DMS53 treated with DMSO at 0.1 percent for 48 hours (cell line): ENCODE results near the gene ICOS.
"Not testable (repeated sequence)": the region's sequence is repeated elsewhere in the genome, so short reads cannot be mapped to it uniquely, and the experiment has no call there.

Experiments used
- DNase-seq: peaks from one replicate; lab custom pipeline; 2025; ENCODE audit not compliant: unreplicated experiment; lab: John Stamatoyannopoulos, UW

The ICOS gene

DNA sequence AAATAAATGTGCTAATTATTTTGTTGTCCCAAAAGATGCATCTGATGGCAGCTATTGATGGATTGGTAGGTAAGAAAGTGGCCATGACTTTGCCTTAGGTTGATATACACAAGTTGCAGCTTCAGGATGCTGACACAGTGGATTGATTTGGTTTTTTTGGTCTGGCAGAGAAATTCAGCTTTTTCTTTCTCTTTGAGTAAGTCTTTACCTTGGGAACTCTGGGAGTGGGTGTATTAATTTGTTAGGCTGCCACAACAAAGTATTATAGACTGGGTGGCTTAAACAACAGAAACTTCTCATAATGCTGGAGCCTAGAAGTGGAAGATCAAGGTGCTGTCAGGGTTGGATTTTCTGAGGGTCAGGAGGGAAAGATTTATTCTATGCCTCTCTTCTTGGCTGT, 19.8 kb upstream of the ICOS start:
- DNase-seq, result no peak

DNA sequence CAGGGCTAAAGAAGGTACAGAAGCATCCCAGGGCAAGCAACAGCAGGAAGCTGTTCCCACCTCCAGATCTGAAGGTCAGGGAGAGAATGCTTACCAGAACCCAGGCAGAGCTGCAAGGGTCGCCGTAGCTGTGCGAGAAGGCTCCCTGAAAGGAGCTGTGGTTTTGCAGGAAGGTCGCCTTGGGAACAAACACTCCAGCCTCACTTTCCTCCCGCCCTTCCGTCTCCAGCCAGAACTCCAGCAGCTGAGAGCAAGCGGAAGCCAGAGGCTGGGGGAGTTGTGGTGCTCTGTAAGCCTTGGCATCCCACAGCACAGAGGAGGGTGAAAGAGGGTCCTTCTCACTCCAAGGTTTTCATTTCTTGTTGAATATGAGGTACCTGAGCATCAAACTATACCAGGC, 18.3 kb upstream of the ICOS start:
- no peak for DNase-seq

DNA sequence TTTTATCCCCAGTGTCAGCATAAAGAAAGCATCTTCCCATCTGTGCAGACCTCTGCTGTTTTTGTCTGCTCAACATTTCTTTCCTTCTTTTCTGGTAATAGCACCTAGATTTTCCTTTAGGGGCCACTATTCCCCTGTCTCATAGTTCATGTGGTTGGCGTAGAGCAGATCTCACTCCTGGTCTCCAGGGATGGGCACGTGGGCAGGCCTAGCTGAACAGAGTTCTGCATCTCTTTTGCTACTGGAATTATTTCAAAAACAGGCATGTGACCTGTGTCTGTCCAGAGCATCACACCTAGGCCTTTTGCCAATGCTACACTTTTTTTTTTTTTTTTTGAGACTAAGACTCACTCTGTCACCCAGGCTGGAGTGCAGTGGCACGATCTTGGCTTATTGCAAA, 17.7 kb upstream of the ICOS start:
- DNase-seq, result no peak

DNA sequence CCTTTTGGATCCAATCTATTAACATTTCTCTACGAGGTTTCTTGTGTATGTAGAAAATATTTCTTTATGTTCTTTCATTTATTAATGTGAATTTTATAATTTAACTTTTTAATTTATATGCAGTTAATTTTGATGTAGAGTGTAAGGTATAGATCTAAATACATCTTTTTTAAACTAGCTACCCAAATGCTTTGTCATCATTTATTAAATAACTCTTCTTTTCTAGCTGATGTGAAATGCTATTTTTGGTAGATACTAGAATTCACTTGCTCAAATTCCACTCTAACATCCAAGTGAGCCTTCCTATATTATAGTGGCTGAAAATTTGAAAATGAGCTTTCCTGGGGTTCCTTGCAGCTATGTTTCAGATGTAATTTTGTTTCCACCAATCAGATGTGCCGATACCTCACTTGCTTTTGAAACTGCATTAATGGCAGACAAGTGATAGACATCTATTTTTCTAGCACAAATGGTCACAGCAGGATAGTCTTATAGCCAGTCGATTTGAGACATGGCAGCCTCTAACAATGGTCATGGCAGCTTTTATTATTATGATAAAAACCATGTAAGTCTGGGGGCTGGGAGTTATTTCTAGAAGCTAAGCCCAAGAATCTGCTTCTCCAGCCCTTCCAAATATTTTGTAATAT, 10.9 kb upstream of the ICOS start:
- no peak for DNase-seq

DNA sequence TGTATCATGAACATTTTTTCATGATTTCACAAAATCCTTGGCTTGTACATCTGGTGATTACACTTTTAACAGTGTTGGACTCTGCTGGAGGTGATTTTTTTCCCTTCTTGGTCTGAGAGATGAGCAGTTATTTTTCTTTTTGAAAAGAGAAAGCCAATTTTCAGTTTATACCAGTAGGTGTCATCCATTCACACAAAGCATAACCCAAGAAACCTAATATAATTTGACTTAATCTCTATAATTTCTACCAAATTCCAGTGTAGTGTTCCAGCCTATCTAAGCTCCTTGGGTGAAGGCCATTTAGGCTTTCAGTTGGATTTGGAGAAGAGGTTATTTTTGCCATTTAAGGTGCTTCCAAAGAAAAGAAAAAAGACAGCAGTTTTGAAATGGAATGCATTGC, 7.7 kb upstream of the ICOS start:
- no peak for DNase-seq

DNA sequence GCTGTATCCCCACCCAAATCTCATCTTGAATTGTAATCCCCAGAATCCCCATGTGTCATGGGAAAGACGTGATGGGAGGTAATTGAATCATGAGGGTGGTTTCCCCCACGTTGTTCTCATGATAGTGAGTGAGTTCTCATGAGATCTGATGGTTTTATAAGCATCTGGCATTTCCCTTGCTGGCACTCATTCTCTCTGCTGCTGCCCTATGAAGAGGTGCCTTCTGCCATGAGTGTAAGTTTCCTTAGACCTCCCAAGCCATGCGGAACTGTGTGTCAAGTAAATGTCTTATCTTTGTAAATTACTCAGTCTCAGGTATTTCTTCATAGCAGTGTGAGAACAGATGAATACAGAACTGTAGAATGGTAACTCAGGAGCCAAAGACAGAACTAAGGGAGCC, 5.3 kb upstream of the ICOS start:
- not testable (repeated sequence) for DNase-seq

DNA sequence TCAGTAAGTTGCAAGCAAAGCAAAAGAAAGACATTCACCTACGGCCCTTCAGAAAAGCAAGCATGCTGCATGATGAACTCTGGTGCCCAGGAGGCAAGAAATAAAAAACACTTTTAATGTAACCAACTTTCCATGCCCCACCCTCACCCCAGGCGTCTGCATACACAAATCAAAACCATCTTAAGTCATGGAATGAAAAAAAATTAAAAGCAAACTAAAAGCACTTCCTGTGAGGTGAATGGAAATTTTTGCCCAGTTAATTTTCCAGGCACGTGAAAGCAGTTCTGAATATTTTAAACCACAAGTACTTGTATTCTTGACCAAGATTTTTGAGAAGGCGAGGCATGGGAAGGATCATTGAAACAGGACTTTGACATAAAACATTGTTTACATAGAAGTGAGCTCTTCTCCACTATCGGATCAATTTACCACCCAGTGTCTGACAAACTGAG, 2.5 kb upstream of the ICOS start:
- DNase-seq, result no peak

DNA sequence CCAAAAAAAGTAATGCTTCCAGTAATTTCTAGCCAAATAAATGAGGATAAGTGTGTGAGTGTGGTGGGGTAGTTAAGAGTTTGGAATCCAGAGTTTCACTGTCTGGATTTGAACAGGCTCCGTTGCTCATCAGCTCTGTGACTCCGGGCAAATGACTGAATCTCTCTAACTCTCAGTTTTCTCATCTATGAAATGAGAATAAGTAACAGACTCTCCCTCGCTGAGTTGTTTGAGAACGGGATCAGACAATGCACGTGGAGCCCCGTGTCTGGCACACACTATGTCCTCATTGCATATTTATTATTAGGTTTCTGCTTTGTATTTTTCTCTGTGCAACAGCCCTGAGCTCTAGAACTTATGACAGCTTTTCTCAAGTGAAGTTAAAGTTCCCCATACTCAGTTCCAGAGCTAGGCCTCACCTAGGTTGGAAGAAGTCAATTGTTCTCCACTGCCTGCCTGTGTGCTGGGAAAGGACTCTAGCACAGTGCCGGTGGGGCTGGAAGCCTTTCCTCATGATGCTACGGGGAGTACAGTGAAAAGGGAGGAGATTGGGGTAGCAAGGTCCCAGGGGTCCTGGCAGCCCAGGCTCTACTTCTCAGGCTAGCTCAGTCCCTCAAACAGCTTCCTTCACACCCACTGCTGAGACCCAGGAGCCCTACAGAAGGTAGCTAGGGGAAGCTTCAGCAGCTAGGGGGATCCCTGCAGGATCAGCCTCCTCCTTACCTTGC, 1.7 kb upstream of the ICOS start:
- no peak for DNase-seq

DNA sequence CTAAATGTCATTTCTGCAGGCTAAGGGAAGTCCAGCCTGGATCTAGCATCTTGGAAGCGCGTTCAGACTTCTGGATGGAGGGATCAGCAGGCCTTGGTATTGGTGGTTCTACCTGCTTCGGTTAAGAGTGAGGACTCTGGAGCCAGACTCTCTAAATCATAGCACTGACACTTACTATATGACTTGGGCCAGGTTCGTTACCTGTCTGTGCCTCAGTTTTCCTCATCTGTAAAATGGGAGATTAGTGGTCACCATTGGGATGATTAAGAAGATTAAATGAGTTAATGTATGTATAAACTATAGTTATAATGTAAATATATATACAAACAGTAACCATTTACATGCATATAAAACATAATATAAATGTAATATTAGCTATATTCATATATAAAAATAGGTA, 995 bp upstream of the ICOS start:
- DNase-seq, result no peak

DNA sequence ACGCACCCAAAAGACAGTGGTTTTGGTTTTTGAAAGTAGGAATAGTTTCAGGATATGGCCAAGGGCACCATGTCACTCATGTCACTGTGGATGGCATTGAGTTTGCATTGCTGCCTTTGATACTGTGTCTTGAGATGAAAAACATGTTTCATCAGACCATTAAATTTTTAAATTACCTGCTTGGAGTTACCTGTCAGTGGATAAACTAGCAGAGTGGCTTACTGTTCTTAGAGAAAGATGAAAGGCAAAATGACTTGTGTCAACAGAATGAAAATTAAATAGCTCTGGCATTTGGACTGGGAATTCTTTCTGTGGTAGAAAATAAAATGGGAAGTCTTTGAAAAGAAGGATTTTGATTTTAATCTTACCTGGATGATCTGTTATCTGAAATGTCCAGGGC, 386 bp downstream of the ICOS start:
- no peak for DNase-seq

DNA sequence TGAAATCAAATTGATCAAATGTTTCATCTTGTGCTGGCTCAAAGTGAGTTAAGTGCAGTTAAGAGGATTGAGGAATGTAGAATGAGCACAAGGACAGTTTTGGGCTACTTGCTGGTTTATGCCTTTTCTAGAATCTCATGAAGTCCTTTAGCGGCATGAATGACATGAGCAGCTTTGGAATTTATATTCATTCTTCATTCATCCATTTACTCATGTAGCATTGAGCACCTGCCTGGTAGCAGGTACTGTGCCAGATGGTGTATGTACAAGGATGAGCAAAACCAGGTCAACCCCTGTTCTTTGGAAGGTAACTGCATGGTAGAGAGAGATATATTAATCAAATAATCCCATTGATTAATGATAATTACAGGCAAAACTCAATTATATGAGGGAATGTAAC, 1.2 kb downstream of the ICOS start:
- DNase-seq, result no peak

DNA sequence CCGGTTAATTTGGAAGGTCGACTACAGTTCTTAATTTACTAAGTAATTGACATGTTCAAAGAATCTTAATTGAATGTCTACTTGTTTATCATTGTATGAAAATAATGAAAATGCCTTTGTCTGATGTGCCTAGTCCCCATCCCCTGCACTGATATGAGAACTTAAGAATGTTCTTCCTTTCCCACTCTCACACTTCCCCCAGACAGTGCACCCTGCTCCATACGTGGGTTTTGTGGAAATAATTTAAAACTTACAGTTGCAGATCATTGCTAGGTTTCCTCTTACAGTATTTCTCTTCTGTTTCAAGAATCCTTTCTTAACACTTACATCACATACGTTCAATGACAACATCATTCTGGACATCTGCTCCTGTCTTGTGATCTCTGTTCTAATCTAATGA, 3.5 kb downstream of the ICOS start:
- DNase-seq, result no peak

DNA sequence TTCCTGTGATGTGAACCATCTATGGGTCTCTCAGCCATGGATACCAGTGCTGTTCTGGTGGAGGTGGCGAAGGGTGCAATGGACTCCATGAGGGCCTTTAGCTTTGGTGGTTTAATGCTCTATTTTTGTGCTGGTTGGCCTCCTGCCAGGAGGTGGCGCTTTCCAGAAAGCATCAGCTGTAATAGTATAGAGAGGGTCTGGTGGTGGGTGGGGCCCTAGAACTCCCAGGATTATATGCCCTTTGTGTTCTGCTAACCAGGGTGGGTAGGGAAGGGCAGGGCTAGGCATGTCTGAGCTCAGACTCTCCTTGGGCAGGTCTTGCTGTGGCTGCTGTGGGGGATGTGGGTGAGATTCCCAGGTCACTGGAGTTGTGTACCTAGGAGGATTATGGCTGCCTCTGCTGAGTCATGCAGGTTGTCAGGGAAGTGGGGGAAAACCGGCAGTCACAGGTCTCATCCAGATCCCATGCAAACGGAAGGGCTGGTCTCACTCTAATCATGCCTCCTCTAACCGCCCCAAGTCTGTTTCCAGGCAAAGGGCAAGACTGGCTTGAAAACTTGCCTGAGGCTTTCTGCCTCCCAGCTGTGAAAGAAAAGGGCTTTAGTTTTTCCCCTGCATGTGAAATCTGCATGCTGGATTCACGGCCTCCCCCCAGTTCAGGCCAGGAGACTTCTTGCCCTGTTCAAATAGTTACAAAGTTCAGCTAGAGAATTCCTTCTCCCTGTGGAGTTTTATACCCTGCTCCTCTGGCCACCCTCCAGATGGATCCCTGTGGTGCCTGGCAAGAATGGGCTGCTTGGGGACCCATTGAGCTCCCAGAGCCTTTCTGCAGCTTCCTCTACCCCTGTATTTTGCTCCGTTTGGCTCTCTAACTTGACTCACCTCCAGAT, 7.2 kb downstream of the ICOS start:
- DNase-seq, result not testable (repeated sequence)

DNA sequence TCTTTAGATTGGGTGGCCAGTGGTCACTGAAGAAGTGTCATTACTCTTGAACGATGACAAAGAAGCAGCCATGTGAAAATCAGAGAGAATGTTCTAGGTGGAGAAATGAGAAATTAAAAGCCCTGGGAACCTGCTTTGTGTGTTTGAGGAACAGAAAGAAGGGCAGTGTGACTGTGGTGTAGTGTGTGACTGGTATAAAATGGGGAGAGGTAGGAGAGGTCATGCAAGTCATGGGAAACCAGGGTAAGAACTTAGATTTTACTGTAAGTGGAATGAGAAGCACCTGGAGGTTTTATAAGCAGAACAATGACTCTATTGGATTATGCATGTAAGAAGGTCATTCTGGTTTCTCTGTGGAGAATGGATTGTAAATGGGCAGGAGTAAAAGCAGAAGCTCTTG, 12.2 kb downstream of the ICOS start:
- DNase-seq, result no peak

DNA sequence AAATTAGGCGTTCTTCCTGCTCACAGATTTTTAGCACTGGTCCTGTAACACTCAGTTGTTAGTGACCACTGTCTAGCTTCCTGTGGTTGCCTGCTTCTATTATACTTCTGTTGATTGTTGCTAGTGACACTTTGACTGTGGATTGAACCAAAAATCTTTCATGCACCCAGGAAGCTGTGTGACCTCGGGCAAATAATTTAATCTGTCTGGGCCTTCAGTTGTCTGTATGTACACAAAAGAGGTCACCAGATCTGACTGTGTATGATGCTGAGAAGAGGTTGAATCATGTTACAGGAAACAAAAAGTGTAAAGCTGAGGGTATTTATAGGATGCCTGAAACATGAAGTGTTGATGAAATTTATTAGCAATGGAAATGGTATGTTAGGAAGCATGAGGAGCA, 12.7 kb downstream of the ICOS start:
- peak; percentile 24 for DNase-seq

DNA sequence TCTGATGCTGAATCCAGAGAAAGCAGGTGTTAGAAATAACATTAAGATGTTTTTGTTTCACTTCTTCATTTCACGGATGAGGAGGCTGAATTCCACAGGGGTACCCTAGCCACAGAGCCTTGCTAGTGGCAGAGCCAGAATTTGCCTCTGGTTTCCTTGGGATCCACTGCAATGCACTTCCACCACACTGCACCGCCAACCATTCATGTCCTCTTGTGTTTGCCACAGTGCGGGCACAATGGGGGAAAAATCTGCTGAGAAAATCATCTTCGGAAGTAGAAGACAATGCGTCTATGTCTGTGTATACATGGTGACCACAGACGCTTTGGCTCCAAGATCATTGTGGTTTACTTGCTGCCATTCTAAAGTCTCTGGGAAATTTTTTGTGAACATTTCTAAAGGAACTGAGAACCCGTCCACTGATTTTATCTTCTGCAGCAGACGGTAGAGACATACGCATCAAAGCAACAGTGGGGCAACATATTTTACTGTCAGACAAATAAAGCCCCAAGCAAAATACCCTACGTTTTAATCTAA, 14.9 kb downstream of the ICOS start:
- no peak for DNase-seq

DNA sequence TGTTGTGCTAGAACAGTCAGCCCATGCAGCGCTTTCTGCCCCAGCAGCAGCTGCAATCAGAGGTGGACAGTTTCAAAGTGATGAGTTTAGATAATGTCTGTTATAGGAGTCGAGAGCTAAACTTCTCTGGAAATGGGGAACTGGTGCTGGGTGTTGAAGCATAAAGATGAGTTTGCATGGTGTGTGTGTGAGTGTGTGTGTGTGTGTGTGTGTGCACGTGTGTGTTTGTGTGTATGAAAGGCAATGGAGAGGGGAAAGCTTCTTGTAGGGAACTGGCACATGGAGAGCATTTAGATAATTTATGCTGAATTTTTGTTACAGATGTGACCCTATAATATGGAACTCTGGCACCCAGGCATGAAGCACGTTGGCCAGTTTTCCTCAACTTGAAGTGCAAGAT, 22.7 kb downstream of the ICOS start:
- DNase-seq, result no peak

DNA sequence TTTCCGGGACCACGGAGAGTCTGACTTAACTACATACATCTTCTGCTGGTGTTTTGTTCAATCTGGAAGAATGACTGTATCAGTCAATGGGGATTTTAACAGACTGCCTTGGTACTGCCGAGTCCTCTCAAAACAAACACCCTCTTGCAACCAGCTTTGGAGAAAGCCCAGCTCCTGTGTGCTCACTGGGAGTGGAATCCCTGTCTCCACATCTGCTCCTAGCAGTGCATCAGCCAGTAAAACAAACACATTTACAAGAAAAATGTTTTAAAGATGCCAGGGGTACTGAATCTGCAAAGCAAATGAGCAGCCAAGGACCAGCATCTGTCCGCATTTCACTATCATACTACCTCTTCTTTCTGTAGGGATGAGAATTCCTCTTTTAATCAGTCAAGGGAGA, 23.1 kb downstream of the ICOS start:
- DNase-seq, result no peak

DNA sequence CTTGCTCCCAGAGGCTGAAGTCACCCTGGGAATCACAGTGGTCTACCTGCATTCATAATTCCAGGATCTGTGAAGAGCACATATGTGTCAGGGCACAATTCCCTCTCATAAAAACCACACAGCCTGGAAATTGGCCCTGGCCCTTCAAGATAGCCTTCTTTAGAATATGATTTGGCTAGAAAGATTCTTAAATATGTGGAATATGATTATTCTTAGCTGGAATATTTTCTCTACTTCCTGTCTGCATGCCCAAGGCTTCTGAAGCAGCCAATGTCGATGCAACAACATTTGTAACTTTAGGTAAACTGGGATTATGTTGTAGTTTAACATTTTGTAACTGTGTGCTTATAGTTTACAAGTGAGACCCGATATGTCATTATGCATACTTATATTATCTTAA, 24.2 kb downstream of the ICOS start:
- no peak for DNase-seq

DNA sequence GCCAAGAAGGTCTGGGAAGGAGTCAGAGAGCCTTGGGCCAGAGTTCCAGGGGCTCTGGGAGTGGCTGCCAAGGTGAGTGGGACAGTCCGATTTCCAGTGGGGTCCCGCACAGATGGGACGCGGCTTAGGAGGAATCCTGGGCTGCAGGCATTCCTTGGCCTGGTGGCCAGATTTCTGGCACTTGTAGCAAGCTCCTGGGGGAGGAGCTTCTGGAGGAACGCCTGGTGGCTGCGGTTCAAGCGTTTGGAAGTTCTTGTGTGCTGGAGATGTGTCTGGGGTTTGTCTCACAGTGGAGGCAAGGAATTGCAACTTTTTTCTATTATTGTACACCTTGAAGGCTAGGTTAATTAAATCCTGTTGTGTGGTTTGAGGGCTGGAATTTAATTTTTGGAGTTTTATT, 28.6 kb downstream of the ICOS start:
- not testable (repeated sequence) for DNase-seq

DNA sequence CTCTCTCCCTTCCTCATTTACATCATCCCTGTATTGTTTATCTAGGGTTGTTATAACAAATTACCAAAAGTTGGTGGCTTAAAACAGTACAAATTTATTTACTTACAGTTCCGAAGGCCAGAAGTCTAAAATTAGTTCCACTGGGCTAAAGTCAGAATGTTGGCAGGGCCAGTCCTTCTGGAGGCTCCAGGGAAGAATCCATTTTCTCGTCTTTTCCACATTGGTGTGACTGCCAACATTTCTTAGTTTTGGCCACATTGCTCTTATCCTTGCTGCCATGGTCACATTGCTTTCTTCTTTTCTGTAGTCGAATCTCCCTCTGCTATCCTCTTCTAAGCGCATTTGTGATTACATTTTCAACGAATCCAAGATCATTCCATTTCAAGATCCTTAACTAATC, 34.7 kb downstream of the ICOS start:
- no peak for DNase-seq

DNA sequence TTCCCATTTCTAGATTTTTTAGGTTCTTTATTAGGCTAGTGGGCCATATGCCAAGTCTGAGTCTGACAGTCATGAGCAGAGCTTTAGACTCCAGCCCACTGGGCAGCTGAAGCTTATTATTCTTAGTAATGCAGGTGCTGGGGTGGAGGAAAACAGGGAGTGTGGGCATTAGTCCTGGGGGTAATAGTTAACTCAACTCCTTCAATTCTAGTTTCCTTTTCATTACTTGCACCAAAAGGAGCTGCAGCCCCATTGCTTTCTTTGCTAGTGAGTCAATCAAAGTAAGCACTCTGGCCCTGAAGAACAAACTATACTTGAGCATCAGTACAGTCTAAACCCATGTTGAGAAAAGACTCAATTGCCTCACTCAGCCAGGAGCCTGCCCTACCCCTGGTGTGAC, 35.5 kb downstream of the ICOS start:
- DNase-seq, result no peak
